Transverse colon (tissue), 3 donors: ENCODE results near the gene PANK3.

Experiments
- CTCF ChIP-seq, 5 experiments: fragments of 200-600 bp in 3 of 5; fragments of 450-650 bp in 2 of 5; sonication (generic) in 3 of 5; IDR thresholded peaks; 1 replicate in 2 of 5; 2 replicates in 3 of 5; pipeline ENCODE4 v1.5.1; 2016 to 2017; ENCODE audit warnings: antibody characterized with exemption in 5 of 5, inconsistent platforms in 3 of 5, mild to moderate bottlenecking in 2 of 5, moderate library complexity in 1 of 5
- POLR2A ChIP-seq: fragments of 450-650 bp; IDR thresholded peaks from one replicate; pipeline ENCODE4 v1.6.1; 2016; ENCODE audit warnings: antibody characterized with exemption, mild to moderate bottlenecking, moderate library complexity

- TF ChIP-seq CTCF (IDR thresholded peaks at IDR 0.05) (no peak), POLR2A (no peak)
Measured at GRCh38 chr5:168568738-168569137, 10.4 kb downstream of the PANK3 start.
